Keratinocyte (primary cell): ENCODE measurements around the gene PLA2G6.

Experiments used
- EZH2 ChIP-seq: IDR thresholded peaks from one replicate; pipeline ENCODE4 v1.6.1; 2012; ENCODE audit warnings: inconsistent platforms, mild to moderate bottlenecking, low read length, moderate library complexity
- TF ChIP-seq, protein P1 (sequence below), 3 experiments: IDR thresholded peaks in 1 of 3; conservative IDR thresholded peaks in 1 of 3; optimal IDR thresholded peaks in 1 of 3; 2 replicates in 2 of 3; 3 replicates in 1 of 3; pipeline versions ENCODE3 to v1.5.1; 2011; ENCODE audit warnings: low read length in 3 of 3, mild to moderate bottlenecking in 3 of 3, moderate library complexity in 2 of 3, control low read depth in 1 of 3, inconsistent platforms in 1 of 3; ENCODE audit not compliant: insufficient read depth in 2 of 3; ENCODE audit errors: extremely low read depth in 1 of 3

DNA sequence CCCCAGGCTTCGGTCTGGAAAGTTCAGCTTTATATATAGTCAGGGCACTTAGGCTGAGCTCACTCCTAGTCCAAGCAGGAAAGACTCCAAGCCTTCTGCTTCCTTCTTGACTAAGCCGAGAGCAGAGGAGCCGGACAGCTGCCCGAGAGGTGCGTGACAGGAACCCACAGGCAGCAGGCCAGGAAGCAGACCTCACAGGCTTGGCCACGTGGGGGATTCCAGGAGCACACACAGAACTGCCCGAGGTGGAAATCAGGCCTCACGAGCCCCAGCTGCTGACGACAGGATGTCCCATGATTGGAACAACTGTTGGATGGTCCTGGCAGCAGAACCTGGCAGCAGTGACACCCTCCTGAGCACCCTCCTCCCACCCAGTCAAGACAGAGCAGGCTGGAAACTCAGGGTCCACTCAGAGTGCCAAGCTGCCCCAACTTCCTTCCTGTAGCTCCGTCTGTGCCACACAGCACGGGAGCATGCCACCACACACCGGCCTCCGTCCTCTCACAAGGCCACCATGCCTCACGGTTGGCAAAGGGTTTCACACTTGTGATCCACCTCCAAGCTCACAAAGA, 5.4 kb downstream of the PLA2G6 start:
- TF ChIP-seq, protein P1, sequence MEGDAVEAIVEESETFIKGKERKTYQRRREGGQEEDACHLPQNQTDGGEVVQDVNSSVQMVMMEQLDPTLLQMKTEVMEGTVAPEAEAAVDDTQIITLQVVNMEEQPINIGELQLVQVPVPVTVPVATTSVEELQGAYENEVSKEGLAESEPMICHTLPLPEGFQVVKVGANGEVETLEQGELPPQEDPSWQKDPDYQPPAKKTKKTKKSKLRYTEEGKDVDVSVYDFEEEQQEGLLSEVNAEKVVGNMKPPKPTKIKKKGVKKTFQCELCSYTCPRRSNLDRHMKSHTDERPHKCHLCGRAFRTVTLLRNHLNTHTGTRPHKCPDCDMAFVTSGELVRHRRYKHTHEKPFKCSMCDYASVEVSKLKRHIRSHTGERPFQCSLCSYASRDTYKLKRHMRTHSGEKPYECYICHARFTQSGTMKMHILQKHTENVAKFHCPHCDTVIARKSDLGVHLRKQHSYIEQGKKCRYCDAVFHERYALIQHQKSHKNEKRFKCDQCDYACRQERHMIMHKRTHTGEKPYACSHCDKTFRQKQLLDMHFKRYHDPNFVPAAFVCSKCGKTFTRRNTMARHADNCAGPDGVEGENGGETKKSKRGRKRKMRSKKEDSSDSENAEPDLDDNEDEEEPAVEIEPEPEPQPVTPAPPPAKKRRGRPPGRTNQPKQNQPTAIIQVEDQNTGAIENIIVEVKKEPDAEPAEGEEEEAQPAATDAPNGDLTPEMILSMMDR (optimal IDR thresholded peaks at IDR 0.05 in 1 of 3, IDR thresholded peaks at IDR 0.05 in 1 of 3, conservative IDR thresholded peaks at IDR 0.05 in 1 of 3; ENCODE audit: extremely low read depth in 1 of 3, insufficient read depth in 2 of 3, low read length in 3 of 3), result no peak
- TF ChIP-seq EZH2, result no peak
